ENCODE data around the gene CXorf51A.

DNA sequence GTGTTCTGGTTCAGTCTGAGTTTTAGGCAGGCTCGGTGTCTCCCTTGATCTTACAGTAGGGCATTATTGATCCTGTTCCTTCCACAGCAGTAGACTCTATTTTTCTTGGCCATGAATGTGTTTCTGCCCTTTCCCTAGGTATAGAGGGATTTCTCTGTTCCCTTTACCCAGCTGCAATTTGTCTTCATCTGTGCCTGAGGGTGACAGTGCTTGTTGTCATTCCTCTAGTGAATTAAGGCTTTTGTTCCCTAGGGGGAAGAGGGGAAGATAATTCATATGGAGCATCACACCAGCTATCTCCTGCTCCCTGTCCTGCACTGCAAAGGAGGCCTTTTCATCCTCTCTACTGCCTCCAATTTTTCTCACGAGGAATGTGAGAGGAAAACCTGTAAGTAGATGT lies 39.7 kb upstream of the CXorf51A start:
- no peak for TF ChIP-seq EZH2 (IDR thresholded peaks at IDR 0.05; ENCODE audit: insufficient read depth, low read length)
- TF ChIP-seq CTCF (IDR thresholded peaks at IDR 0.05; ENCODE audit: insufficient read depth, low read depth, low read length): no peak

All from astrocyte (in vitro differentiated cells and primary cell).